Measurements from ENCODE around the gene SFMBT2.
"Not testable (repeated sequence)": the region's sequence is repeated elsewhere in the genome, so short reads cannot be mapped to it uniquely, and the experiment has no call there.

The SFMBT2 gene

GRCh38 chr10:7333961-7334641 lies 76.7 kb downstream of the SFMBT2 start:
- DNase-seq (ENCODE audit: low read depth in 2 of 3, low spot score in 2 of 3) = no peak

- no peak for DNase-seq (ENCODE audit: low read depth in 2 of 3, low spot score in 2 of 3)
Measured at GRCh38 chr10:7329219-7329618, 81.6 kb downstream of the SFMBT2 start.

GRCh38 chr10:7327885-7328284 lies 82.9 kb downstream of the SFMBT2 start:
- no peak for DNase-seq (ENCODE audit: low read depth in 2 of 3, low spot score in 2 of 3)

DNA sequence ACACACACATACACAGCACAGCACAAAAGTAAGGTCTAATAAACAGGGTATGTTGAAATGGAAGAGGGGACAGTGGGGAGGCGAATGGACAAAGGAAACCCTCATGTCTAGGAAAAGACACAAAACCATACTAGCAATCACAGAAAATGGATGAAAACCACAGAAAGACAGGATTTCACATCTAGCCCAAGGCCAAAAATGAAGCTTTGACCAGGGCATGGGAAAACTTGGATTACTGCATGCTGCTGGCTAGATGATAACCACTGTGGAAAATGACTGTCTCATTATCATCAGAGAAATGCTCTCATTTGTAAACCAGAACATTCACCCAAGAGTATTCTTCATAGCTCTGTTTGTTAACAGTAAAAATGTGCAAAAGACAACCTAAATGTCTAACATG lies 88.2 kb downstream of the SFMBT2 start:
- DNase-seq (ENCODE audit: low read depth in 2 of 3, low spot score in 2 of 3) = no peak

DNA sequence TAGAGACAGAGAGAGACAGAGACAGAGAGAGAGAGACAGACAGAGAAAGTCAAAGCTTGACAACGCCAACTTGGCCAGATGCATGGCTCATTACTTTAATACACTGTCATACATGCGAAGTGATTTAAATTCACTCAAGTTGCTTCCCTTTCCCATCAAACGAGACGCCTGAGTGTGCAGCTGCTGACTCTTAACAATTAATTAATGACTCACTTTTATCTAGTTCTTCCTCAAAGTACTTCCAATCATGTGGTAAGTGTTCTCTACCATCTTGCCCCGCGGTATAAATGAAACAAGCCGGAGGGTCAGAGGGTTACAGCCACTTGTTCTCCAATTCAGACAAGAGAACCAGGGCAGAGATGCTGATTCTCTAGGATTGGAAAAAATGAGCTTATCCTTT lies 90.8 kb downstream of the SFMBT2 start:
- DNase-seq (ENCODE audit: low read depth in 2 of 3, low spot score in 2 of 3) = no peak

- DNase-seq (ENCODE audit: low read depth in 2 of 3, low spot score in 2 of 3) = no peak
Measured at GRCh38 chr10:7319632-7320031, 91.2 kb downstream of the SFMBT2 start.

GRCh38 chr10:7318836-7319235 lies 92.0 kb downstream of the SFMBT2 start:
- no peak for DNase-seq (ENCODE audit: low read depth in 2 of 3, low spot score in 2 of 3)

DNA sequence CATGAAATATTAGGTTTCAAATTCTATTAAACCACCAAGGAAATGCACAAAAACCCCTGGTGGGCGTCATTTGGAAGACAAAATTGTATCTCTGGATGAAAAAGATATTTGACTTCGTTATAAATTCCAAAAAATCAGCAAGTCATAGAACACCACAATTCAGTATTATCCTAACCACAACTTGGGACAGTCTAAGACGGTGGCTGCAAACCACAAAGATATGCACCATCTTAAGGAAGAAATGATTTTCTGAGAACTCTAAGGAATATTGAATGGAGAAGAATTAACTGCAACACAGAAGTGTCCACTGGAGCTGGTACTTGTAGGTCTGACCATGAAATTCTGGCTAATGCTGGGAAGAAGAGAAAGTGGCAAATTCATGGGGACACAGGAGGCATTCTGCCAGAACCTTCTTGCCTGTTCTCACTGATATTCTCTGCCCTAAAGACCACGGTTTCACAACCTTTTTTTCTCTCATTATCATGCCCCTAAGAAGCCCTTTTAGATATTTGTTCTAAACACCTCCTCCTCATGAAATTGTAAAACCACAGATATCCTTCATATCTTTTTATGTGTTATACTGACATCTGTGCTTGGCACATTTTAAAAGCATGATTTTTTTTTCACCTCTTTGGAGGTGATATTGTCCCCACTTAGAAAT lies 92.9 kb downstream of the SFMBT2 start:
- DNase-seq (ENCODE audit: low read depth in 2 of 3, low spot score in 2 of 3) = no peak

- DNase-seq (ENCODE audit: low read depth in 2 of 3, low spot score in 2 of 3) = no peak
Measured at GRCh38 chr10:7316839-7317238, 94.0 kb downstream of the SFMBT2 start.

DNA sequence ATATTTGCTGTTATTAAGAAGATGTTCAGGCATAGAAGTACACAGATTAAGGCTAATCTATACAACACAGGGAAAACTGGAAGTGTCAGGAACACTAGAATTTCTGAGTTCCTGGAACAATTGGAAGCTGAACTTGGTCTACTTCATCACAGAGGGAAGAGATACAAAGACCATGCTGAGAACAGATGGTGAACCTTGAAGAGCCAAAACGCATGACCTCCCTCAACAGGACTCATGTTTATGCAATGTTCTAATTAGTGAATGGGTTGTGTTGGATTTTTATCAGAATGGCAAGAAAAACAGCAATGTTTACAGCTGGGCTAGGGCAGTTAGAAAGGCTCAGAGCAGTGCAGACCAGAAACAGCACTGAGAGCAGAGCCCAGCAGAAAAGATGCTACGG lies 94.9 kb downstream of the SFMBT2 start:
- DNase-seq (ENCODE audit: low read depth in 2 of 3, low spot score in 2 of 3) = no peak

- no peak for DNase-seq (ENCODE audit: low read depth in 2 of 3, low spot score in 2 of 3)
Measured at GRCh38 chr10:7314170-7314569, 96.7 kb downstream of the SFMBT2 start.

GRCh38 chr10:7312488-7312857 lies 98.4 kb downstream of the SFMBT2 start:
- no peak for DNase-seq (ENCODE audit: low read depth in 2 of 3, low spot score in 2 of 3)

DNA sequence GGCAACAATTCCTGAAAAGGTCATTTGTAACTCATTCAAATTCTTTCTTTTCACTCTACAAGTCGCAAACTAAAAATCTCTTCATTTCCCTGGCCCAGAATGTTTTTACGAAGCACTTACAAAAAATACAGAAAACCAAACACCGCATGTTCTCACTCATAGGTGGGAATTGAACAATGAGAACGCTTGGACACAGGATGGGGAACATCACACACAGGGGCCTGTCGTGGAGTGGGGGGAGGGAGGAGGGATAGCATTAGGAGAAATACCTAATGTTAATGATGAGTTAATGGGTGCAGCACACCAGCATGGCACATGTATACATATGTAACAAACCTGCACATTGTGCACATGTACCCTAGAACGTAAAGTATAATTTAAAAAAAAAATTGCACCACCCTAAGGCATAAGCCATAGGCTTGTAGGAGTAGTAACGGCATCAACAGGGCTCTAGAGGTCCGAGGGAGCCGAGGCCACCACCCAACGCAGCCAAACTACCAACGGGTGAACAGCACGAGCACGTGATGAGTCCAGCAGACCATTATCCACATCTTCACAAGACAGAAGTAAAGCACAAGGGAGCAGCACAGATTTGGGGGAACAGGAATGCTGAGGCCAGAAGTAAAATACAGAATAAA lies 98.9 kb downstream of the SFMBT2 start:
- DNase-seq (ENCODE audit: low read depth in 2 of 3, low spot score in 2 of 3) = not testable (repeated sequence)

GRCh38 chr10:7311218-7311849 lies 99.5 kb downstream of the SFMBT2 start:
- no peak for DNase-seq (ENCODE audit: low read depth in 2 of 3, low spot score in 2 of 3)

- no peak for DNase-seq (ENCODE audit: low read depth in 2 of 3, low spot score in 2 of 3)
Measured at GRCh38 chr10:7310076-7310475, 100.8 kb downstream of the SFMBT2 start.

- no peak for DNase-seq (ENCODE audit: low read depth in 2 of 3, low spot score in 2 of 3)
Measured at GRCh38 chr10:7308826-7309225, 102.0 kb downstream of the SFMBT2 start.

DNA sequence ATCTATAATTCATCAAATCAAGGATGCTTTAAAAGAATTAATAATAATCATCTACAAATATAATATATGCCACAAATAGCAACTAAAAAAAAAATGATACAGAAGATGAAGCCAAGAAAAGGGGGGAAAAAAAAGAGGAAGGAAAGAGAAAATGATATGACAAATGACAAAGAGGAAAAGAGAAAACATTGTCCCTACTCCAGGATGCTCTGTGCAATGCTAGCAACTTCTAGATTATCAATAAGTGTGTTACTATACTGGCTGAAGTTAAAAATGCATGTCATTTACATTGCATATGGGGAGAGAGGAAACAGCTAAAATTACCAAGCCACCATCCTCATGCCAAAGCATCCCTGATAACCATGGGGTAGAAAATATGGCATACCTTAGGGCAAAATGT lies 104.2 kb downstream of the SFMBT2 start:
- DNase-seq (ENCODE audit: low read depth in 2 of 3, low spot score in 2 of 3) = no peak

GRCh38 chr10:7306147-7306546 lies 104.7 kb downstream of the SFMBT2 start:
- DNase-seq (ENCODE audit: low read depth in 2 of 3, low spot score in 2 of 3) = no peak

GRCh38 chr10:7305053-7305452 lies 105.8 kb downstream of the SFMBT2 start:
- DNase-seq (ENCODE audit: low read depth in 2 of 3, low spot score in 2 of 3) = no peak

DNA sequence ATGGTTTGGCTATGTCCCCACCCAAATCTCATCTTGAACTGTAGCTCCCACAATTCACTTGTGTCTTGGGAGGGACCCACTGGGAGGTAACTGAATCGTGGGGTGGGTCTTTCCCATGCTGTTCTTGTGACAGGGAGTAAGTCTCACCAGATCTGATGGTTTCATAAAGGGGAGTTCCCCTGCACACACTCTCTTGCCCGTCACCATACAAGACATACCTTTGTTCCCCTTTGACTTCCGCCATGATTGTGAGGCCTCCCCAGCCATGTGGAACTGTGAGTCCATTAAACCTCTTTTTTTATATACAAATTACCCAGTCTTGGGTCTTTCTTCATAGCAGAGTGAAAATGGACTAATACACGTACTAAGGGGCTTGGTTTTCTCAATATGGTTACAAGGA lies 106.7 kb downstream of the SFMBT2 start:
- DNase-seq (ENCODE audit: low read depth in 2 of 3, low spot score in 2 of 3) = no peak

DNA sequence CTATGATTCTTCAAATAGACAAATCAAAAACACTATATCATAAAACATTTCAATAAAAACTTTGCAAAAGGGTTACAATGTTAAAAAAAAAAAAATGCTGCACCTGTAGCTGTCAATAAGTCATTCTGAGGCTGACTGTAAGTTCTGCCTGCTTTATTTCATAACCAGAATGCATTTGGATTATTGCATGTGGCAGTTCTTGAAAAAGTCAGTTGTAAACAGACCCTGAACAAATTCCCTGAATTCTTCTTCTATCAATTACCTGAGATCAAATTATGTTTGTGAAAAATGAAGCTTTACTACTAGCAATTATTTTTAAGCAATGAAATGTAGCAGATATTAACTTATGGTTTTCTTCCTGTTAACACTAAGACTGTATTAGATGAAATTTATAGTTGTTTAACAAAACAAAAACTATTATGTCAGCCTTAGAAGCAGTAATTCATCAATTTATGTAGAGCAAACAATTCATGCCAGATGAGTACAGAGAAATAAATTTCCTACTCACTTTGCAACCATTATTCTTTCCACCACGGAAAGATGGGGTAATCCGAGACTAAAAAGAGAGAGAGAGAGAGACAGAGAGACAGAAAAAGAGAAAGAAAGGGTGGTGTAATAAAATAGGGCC lies 107.8 kb downstream of the SFMBT2 start:
- no peak for DNase-seq (ENCODE audit: low read depth in 2 of 3, low spot score in 2 of 3)

All from activated CD8-positive, alpha-beta memory T cell treated with anti-CD3 and anti-CD28 coated beads for 48 hours (primary cell).